Calu3 (cell line): ENCODE measurements around the gene WWOX. TPM values are rescaled to one million over a fixed set of nuclear protein-coding genes. Genes with fewer than 3 reads are reported as not detected.

ENCODE experiments used
- BruUV-seq: library from RNA; stranded (reverse); fragments of 400-500 nt; replicated peaks from 2 replicates; lab custom pipeline; 2021; lab: Mats Ljungman, UMichigan
- CTCF ChIA-PET: fragments of 300-600 bp; sonication (Branson Sonifier 250); formaldehyde crosslinking; loops from one replicate; lab custom pipeline; 2022; ENCODE audit warnings: antibody characterized with exemption; lab: Charles Lee
- DNase-seq: peaks from one replicate; pipeline ENCODE4 v3.0.0; 2022
- H3K27ac Mint-ChIP-seq: one replicate; pipeline ENCODE4 v1.8.0; 2022; ENCODE audit warnings: mixed read lengths; ENCODE audit not compliant: unreplicated experiment
- H3K27me3 Mint-ChIP-seq: one replicate; pipeline ENCODE4 v1.8.0; 2022; ENCODE audit warnings: mixed read lengths; ENCODE audit not compliant: unreplicated experiment
- H3K36me3 Mint-ChIP-seq: one replicate; pipeline ENCODE4 v1.8.0; 2022; ENCODE audit warnings: mild to moderate bottlenecking, moderate library complexity, mixed read lengths; ENCODE audit not compliant: insufficient read depth, unreplicated experiment
- H3K4me1 Mint-ChIP-seq: one replicate; pipeline ENCODE4 v1.8.0; 2022; ENCODE audit warnings: mild to moderate bottlenecking, low read depth, mixed read lengths; ENCODE audit not compliant: unreplicated experiment
- H3K4me3 Mint-ChIP-seq: one replicate; pipeline ENCODE4 v1.8.0; 2022; ENCODE audit warnings: mild to moderate bottlenecking, low read depth, moderate library complexity, mixed read lengths; ENCODE audit not compliant: unreplicated experiment
- H3K9me3 Mint-ChIP-seq: one replicate; pipeline ENCODE4 v1.8.0; 2022; ENCODE audit warnings: low read depth, mixed read lengths; ENCODE audit not compliant: unreplicated experiment
- CTCF ChIP-seq: fragments of 200-600 bp; IDR thresholded peaks from one replicate; pipeline ENCODE4 v1.8.0; 2022; ENCODE audit warnings: antibody characterized with exemption; ENCODE audit not compliant: unreplicated experiment
- intact Hi-C: fragments of 100-400 bp; cut with micrococcal nuclease; formaldehyde crosslinking; loops from one replicate; pipeline ENCODE4 v1.10.0; 2022; ENCODE audit not compliant: unreplicated experiment
- total RNA-seq: library from RNA; stranded (reverse); gene quantifications from 2 replicates; pipeline ENCODE4 v1.2.3, GENCODE V29; 2022

Gene WWOX
- total RNA-seq, 1 experiment from 2014 or later = 33.5 TPM

- no peak for DNase-seq
- CTCF ChIA-PET = interaction anchor here (2.2 kb wide), 1 partner anchor 10 kb away, joined by 5 read pairs; no protein-coding TSS in a partner anchor
- Mint-ChIP-seq H3K27me3 (no peaks in the 10 kb centered on the region), H3K4me1 (peaks cover 9% of the 10 kb centered on the region), H3K27ac (no peak overlapping the region), H3K4me3 (no peak overlapping the region), H3K36me3 (no peaks in the 10 kb centered on the region), H3K9me3 (peaks cover 3% of the 10 kb centered on the region)
- intact Hi-C loops = no loop called here
- BruUV-seq = no TSS peak
- no peak for TF ChIP-seq CTCF
Observed at GRCh38 chr16:79184464-79185030, 1085.1 kb downstream of the WWOX start.

GRCh38 chr16:79185711-79186110 is 1086.3 kb downstream of the WWOX start:
- Mint-ChIP-seq H3K4me1 (peaks cover 9% of the 10 kb centered on the region), H3K9me3 (peaks cover 3% of the 10 kb centered on the region), H3K27me3 (no peaks in the 10 kb centered on the region), H3K36me3 (no peaks in the 10 kb centered on the region), H3K27ac (no peak overlapping the region), H3K4me3 (no peak overlapping the region)
- TF ChIP-seq CTCF = no peak
- BruUV-seq = no TSS peak
- CTCF ChIA-PET = no interaction called here
- no peak for DNase-seq
- intact Hi-C loops = no loop called here

- no peaks in the 10 kb centered on the region for H3K27me3 Mint-ChIP-seq
- no peaks in the 10 kb centered on the region for H3K36me3 Mint-ChIP-seq
- CTCF ChIA-PET = no interaction called here
- DNase-seq = no peak
- H3K27ac Mint-ChIP-seq = no peak overlapping the region
- H3K4me1 Mint-ChIP-seq = peaks cover 9% of the 10 kb centered on the region
- TF ChIP-seq CTCF = no peak
- BruUV-seq = no TSS peak
- H3K4me3 Mint-ChIP-seq = no peak overlapping the region
- H3K9me3 Mint-ChIP-seq = peaks cover 3% of the 10 kb centered on the region
- intact Hi-C loops = no loop called here
Observed at GRCh38 chr16:79186196-79186595, 1086.7 kb downstream of the WWOX start.

- Mint-ChIP-seq H3K27ac (no peak overlapping the region), H3K4me1 (no peaks in the 10 kb centered on the region), H3K36me3 (no peaks in the 10 kb centered on the region), H3K27me3 (no peaks in the 10 kb centered on the region), H3K4me3 (no peak overlapping the region), H3K9me3 (peaks cover 3% of the 10 kb centered on the region)
- intact Hi-C loops = no loop called here
- BruUV-seq = no TSS peak
- DNase-seq = no peak
- TF ChIP-seq CTCF = no peak
- CTCF ChIA-PET = no interaction called here
Observed at GRCh38 chr16:79188115-79188738, 1088.8 kb downstream of the WWOX start.
